ENCODE data around the gene KIF18A.

The KIF18A gene

DNA sequence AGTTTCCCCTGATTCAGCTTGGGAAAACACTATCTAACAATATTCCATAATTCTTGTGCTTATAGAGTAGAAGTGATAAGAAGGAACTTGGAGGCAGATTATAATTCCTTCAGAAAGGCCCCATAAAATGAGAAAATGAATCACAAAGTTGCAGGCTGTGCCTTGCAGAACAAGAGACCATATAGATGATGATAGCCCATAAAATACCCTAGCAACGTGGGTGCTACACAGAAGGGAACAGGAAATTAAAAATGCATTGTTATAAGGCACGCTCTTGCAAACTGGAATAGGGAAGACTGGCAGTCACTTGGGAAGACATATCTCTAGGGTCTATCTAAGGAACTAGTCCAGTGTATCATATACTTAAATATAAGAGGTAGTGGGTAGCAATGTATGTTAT is 67.6 kb downstream of the KIF18A start:
- DNase-seq = no peak

DNA sequence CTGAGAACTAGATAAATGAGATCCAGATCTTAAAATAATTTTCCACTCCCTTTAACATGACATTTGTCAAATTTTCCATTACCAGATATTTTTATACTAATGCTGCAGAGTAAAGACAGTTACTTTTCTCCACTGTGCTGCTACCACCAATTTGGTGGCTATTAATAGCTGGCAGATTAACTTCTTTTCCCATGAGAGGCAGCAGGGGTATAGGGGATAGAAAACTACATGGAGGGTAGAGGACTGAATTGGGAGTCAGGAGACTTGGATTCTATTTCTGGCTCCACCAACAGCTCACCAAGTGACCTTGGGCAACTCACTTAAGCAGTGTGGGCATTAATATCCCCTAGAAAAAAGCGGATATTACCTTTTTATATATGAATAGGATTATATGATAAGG is 69.2 kb downstream of the KIF18A start:
- DNase-seq = no peak

DNA sequence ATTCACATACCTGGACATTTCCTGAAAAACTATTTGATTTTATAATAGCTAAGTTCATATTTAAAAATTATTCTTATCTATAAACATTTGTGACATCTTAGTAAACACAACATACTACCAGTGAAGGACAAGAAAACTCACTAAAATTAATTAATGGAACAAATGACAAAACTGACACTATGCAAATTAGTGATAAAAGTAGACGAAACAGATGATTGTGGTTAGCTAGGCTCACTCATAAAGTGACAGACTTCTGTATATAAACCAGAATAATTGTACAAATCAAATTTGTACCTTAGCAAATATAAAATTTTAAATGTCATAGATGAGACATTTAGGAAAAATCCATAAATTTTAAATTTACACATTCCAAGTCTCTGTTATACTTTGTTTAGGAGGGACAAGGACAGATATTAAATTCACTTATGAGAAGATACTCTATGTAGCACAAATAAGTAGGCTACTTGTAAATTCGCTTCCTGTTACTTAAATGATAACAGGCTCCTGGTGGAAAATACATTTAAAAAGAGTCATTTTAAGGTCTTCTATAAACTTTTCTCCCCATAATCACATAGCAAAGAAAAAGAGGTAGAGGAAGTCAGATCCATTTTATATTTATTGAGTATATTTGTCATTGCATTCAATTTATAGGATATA is 81.2 kb downstream of the KIF18A start:
- no peak for DNase-seq

DNA sequence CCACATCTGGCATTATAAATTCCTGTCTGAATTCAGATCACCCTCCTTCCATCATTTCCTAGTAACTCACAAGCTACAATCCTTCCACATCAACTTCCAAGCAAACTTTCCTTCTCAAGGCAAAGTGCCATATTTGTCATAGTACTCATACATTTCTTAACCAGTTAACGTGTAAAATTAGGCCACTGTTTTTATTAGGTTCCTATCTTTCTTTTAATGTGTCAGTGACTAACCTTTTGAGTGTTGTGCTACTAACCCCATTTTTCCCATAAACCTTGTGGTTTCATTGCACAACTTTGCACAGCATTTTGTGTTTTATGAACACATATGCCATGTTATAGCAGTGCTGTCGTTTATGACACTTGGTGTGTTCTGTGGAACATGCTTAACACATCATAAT is 90.1 kb downstream of the KIF18A start:
- DNase-seq = no peak

- no peak for DNase-seq
Measured at GRCh38 chr11:28011813-28012212, 96.1 kb downstream of the KIF18A start.

DNA sequence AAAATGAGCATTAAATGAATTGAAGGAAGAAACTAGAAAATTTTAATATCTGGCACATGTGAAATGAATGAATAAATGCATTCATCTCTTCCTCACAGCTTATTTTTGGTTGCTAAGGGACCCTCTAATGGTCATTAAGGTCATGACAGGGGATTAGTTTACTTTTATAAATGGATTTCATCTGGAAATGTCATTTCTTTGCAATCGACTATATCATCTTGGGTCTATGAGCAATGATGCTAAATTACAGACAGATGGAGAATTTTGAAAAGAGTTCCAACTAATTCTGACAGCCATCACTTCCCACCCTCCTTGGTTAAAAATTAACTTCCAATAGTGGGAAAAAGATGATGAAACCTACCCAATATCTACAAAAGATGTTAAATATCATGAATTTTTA is 98.0 kb downstream of the KIF18A start:
- no peak for DNase-seq

DNA sequence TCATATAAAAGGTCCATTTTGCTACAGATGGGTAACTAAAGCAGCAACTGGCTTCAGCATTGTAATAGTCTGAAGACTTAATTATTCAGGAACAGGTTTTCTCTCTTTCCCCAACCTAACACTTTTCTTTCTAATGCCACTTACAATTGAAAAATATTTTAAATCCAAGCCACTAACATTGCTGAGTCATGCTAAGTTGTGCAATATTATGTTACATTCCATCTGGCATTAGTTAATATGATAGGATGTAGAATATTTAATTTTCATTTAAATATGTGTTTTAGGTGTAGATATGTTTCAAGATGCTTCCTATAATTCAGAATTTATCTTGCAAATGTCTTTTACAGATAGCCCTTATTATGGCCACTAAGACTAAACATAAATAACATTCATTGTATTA is 98.6 kb downstream of the KIF18A start:
- DNase-seq = no peak

GRCh38 chr11:28003615-28004014 is 104.3 kb downstream of the KIF18A start:
- no peak for DNase-seq

DNA sequence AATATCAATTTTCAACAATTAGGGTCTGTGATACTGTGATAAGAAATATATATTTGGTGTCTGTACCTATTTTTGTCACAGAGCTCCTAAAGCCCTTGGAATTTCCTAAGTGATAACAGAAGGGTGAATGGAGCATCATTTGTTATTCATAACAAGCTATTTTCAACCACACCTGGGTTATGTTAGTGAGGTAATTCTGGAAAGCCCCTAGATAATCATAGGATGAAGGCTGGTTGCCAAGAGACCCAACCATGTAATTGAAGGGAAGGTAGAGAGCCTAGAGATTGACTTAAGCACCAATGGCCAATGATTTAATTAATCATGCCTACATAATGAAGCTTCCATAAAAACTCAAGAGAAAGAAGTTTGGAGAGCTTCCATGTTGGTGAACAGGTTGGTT is 109.4 kb downstream of the KIF18A start:
- DNase-seq = no peak

DNA sequence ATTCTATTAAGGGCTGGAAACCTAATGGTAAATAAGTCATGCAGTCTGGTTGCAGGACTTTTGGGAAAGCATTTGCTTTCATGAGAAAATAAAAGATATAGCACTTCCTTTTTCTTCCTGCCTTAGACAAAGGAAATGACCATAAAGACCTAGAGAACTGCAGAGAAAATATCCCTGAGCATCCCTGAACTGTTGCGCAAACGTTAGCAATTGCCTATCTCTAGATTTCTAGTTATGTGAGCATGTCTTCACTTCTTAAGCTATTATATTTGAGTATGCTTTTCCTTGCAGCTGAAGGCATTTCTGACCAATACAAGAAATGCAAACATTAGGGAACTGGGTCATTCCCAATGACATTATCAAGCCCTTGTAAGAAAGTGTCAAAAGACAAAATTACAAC is 110.6 kb downstream of the KIF18A start:
- DNase-seq = no peak

GRCh38 chr11:27996066-27996465 is 111.9 kb downstream of the KIF18A start:
- no peak for DNase-seq

DNA sequence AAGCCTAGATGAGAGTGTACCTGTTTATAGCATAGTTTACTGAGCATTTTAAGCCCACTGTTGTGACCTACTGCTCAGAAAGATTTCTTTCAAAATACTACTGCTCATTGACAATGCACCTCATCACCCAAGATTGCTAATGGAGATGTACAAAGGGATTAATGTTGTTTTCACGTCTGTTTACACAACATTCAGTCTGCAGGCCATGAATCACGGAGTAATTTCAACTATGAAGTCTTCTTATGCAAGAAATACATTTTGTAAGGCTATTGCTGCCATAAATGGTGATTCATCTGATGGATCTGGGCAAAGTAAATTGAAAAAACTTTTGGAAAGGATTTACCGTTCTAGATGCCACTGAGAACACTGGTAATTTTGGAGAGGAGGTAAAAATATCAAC is 112.9 kb downstream of the KIF18A start:
- no peak for DNase-seq

DNA sequence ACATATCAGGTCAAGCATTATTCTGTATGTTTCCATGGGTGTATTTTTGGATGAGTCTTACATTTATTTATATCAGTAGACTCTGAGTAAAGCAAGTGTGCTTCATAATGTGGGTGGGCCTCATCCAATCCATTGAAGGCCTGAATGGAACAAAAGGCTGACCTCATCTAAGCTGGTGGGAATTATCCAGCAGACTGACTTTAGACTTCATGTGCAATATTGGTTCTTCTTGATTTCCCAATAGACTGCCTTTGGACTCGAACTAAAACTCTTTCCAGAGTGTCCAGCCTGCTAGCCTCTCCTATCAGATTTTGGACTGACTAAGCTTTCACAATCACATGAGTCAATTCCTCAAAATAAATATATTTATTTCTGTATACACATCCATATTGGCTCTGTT is 116.2 kb downstream of the KIF18A start:
- no peak for DNase-seq

DNA sequence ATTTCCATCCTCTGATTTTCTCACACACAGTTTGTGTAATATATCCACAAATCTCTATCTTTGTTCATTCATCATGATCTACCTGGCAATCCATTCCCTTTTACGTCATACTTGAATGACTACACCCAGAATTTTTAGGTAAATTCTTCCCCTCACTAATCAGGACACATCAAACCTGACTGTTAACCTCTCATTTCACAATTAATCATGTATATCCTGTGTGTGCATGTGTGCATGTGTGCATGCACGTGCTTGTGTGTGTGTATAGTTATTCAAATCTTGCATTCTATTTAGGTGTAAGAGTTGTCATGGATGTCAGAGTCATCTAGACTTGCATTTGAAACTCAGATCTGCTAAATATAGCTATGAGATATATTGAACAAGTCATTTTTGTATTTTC is 130.4 kb downstream of the KIF18A start:
- no peak for DNase-seq

GRCh38 chr11:27977031-27977430 is 130.9 kb downstream of the KIF18A start:
- DNase-seq = no peak

DNA sequence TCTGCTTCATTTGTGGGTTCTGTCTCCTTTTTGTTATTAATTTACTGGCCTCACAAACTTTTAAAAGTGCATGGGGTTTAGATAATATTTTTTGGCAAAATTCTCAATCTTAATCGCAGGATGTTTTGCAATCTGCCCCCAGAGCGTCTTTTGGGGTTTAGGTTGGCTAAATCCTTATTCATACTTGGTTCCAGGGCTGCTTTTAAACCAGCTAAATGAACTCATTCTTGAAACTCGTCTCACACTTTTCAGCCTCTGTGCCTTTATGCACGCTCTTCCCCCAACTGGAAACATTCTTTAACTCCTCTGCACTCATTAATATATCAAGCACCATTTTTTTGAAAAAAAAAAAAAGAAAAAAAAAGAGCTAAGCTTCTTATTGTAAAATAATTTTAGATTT is 131.7 kb downstream of the KIF18A start:
- DNase-seq = no peak

DNA sequence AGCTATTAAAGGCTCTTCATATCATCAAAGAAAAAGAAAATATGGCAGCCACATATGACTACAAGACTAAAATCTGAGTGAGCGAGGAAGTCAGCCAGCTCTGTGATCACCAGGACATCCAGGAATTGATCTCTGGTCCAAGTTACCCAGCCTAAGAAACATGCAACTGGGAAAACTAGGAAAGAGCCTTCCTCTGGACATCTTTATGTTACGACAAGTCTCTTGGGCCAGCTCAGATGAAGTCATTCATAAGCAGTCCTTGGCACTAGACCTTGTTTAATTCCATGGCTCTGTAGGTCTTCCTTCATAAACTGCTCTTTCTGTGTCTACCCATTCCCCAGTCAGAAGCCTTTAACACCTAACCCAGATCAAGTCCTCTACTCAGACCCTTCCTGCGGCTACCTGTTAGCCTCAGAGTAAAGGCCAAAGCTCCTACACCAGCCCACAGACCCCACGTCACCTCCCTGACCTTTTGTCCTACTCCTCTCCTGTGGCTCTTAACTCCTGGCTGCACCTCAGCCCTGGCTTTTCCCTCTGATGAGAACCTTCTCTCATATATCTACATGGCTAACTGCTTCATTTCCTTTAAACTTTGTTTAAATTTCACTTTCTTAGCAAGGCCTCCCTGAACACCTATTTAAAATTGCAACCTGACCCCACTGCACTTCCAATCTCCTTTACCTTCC is 134.0 kb downstream of the KIF18A start:
- DNase-seq = no peak

GRCh38 chr11:27972522-27973170 is 135.3 kb downstream of the KIF18A start:
- DNase-seq = no peak

DNA sequence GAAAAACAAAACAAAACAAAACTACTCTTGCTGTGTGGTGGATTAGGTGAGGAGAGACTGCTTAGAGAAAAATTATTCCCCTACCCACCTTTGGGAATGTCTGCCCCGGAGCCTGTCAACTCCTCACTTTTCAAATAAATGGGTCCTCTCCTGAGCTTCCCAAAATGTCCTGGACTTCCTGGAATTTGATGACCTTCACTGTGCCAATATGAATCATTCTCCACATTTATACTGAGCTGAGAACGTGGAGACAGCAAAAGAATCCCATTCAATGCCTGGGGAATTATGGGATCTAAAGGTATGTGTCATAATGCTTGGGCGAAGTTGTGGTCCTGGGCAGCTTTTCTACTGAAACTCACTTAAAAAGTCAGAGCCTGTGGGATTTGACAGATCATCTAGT is 136.8 kb downstream of the KIF18A start:
- no peak for DNase-seq

Measured in activated CD4-positive, alpha-beta T cell treated with anti-CD3 and anti-CD28 coated beads, Interleukin-2, Interleukin-6, amounts not matched to agents 100 ng/mL and 50 ng/mL, durations not matched to agents 16 hours and 8 hours (primary cell).